GM18517 (cell line): ENCODE data around the gene GATD1.

ENCODE experiments used
- ATAC-seq: cut with Tn5 transposase; IDR thresholded peaks from one replicate; pipeline ENCODE4 v1.9.1; 2021; ENCODE audit warnings: mild to moderate bottlenecking, moderate library complexity; ENCODE audit not compliant: unreplicated experiment

GATD1 gene

GRCh38 chr11:782264-783174 lies 5.2 kb upstream of the GATD1 start:
- no peak for ATAC-seq

- no peak for ATAC-seq
These were observed 2.8 kb upstream of the GATD1 start for GRCh38 chr11:779955-780532.

- ATAC-seq: no peak
These were observed 2.0 kb upstream of the GATD1 start for GRCh38 chr11:778976-779954.

- ATAC-seq: peak; percentile 34
These were observed 563 bp downstream of the GATD1 start for GRCh38 chr11:776561-777287.

DNA sequence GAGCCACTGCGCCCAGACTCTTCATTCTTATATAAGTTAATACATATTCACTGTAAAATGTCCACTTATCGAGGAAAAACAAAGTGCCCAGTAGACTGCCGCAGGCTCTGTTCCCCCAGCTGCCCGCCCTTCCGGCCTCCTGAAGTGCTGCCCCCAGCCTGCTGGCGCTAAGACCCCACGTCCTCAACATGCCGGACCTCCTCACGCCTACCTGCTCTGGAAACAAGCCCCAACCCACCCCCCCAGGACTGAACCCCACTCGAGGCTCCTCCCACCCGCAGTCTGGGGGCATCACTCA lies 1.1 kb downstream of the GATD1 start:
- ATAC-seq: no peak

GRCh38 chr11:774873-775592 lies 2.3 kb downstream of the GATD1 start:
- ATAC-seq: no peak

DNA sequence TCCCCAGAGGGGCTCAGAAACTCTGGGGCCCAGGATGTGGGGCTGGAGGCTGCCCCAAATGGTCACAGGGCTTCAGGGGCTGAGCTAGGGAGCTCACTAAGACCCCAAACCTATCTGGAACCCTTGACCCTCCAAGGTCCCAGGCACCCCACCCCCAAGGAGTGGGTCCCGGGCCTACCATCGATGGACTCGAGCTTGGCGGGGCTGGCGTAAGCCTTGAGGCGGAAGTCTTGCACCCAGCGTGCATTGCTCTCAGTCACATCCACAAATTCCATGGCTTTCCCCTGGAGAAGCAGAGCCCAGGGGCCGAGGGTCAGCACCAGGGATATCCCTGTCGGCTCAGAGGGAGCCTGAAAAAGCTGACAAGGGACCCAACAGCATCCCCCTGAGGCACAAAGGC lies 3.5 kb downstream of the GATD1 start:
- ATAC-seq: no peak

DNA sequence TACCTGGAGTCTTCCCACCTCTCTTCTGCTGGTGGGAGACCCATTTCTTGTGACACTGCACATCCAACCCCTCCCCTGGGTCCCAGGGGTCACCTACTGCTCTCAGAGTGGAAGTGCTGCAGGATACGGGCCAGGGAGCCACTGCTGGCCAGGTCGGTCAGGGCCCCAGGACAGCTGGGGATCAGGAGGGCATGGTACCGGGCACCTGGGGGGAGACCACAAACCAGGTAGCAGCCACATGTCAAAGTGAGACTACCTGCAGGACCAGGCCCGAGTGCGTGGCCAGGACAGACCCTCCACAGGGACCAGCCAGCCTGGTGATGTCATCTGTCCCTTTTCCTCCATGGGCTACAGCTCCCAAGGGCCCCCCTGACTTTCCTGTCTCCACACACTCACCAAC lies 3.9 kb downstream of the GATD1 start:
- no peak for ATAC-seq

DNA sequence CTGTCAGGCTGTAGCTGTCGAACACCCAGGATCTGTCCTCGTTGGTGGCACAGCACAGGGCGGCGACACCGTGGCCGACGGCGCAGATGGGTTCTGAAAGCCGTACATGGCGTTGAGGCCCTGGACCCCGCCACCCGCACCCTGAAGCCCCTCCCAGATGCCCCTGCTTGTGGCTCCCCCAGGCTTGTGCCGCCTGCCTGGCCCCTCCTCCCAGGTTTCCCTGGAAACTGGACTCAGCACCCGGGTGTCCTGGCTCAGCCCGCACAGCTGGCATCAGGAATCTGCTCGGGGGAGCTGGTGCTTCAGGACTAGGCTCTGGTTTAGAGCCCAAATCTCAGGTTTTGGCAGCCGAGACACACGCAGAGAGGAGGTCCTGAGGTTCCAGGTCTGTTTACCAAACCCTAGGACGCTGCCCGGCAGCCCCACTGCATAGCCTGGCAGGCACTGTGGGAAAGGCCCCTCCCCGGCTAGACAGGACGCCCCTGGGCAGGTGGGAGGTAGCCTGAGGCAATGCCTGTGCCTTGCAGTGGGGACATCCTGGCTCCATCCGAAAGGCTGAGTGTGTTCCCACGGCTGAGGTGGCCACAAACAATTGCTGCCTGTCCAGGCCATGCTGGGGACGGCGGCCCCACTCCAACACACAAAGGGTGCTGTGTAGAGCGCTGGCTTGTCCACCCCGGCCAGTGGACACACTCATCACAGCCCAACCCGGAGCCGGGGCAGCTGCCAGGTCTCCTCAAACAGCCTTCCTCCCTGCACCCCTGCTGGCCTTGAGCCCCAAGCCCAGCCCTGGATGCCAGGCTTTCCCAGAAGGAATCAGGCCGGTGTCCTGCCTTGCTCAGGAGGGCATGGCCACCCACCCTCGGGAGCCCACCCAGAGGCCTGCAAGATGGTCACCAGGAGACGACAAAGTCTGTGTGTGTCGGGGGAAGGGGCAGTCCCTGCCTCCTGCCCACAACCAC lies 4.6 kb downstream of the GATD1 start:
- ATAC-seq: no peak

DNA sequence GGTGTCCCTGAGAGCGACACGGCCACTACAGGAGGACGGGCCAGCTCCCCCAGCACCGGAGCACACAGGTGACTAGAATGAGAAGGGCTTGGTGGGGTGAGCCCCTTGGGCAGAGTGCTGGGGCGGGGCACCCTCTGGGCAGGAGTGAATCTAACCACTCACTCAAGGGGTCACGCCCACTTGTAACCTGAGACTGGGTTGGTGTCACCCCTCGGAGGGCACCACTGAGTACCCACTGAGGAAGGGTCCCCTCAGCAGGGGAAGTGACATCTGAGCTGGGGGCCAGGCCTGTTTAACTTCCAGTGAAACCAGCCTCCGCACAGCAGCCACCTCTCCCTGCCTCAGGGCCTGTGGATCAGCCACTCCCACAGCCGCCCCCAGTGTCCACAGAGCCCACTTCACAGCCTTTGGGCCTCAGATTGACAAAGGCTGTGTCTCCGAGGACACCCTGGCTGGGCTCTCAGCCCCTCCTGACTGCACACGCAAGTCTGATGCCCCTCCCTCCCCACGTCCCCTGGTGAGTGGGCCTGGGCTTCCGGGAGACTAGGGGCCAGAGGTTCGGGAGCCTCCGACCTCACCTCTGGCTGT lies 5.6 kb downstream of the GATD1 start:
- ATAC-seq: no peak

- ATAC-seq: no peak
These were observed 6.4 kb downstream of the GATD1 start for GRCh38 chr11:770642-771616.

- no peak for ATAC-seq
These were observed 7.2 kb downstream of the GATD1 start for GRCh38 chr11:769887-770641.

DNA sequence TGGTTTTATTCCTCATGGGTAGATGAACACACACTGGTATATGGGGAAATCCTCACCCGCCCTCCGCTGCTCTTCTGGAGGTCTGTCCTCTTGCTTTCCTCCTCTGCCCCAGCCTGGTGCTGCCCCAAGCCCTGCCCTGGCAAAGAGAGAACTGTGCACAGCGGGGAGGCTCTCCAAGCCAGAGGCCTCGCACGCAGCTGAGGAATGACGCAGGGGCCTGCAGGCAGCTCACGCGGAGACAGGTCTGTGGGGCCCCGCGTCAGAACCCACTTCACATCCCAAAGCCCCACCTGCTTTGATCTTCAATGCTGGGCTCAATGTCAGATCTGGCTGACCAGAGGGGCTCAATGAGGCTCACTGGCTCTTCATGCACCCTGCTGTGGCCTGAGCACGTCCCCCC lies 10.0 kb downstream of the GATD1 start:
- ATAC-seq: no peak

- ATAC-seq: no peak
These were observed 10.4 kb downstream of the GATD1 start for GRCh38 chr11:766936-767210.

GRCh38 chr11:766106-766935 lies 11.0 kb downstream of the GATD1 start:
- no peak for ATAC-seq

- no peak for ATAC-seq
These were observed 11.5 kb downstream of the GATD1 start for GRCh38 chr11:765802-766091.
